ENCODE measurements around the gene UBA52.
"Not testable (repeated sequence)": the region's sequence is repeated elsewhere in the genome, so short reads cannot be mapped to it uniquely, and the experiment has no call there.

DNA sequence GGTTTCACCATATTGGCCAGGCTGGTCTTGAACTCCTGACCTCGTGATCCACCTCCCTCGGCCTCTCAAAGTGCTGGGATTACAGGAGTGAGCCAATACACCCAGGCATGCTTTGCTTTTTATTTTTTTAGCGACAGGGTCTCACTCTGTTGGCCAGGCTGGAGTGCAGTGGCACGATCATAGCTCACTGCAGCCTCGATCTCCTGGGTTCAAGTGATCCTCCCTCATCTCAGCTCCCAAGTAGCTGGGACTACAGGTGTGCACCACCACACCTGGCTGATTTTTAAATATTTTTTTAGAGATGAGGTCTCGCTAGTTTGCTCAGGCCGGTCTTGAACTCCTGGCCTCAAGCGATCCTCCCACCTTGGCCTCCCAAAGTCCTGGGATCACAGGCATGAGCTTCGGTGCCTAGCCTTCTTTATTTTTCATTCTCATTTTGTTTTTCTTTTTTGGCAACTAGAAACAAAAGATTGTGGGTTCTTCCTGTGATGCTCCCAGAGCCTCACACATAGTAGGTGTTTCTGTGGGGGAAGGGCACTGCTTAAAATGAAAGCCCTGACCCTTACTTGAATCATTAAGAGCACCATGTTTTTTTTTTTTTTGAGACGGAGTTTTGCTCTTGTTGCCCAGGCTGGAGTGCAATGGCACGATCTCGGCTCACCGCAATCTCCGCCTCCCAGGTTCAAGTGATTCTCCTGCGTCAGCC lies 29.2 kb downstream of the UBA52 start:
- not testable (repeated sequence) for TF ChIP-seq POLR2AphosphoS5 (IDR thresholded peaks at IDR 0.05; ENCODE audit: insufficient read depth in 1 of 2, low read depth in 1 of 2); POLR2A (IDR thresholded peaks at IDR 0.05)
- TF ChIP-seq, protein P1, sequence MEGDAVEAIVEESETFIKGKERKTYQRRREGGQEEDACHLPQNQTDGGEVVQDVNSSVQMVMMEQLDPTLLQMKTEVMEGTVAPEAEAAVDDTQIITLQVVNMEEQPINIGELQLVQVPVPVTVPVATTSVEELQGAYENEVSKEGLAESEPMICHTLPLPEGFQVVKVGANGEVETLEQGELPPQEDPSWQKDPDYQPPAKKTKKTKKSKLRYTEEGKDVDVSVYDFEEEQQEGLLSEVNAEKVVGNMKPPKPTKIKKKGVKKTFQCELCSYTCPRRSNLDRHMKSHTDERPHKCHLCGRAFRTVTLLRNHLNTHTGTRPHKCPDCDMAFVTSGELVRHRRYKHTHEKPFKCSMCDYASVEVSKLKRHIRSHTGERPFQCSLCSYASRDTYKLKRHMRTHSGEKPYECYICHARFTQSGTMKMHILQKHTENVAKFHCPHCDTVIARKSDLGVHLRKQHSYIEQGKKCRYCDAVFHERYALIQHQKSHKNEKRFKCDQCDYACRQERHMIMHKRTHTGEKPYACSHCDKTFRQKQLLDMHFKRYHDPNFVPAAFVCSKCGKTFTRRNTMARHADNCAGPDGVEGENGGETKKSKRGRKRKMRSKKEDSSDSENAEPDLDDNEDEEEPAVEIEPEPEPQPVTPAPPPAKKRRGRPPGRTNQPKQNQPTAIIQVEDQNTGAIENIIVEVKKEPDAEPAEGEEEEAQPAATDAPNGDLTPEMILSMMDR (IDR thresholded peaks at IDR 0.05) = not testable (repeated sequence)
